IPS-18a (cell line): ENCODE data around the gene TMEM26.

Source experiments
- H3K27ac ChIP-seq: one replicate; pipeline ENCODE4 v1.5.1; 2013; ENCODE audit warnings: low read length
- H3K27me3 ChIP-seq: one replicate; pipeline ENCODE4 v1.6.1; 2013; ENCODE audit warnings: mild to moderate bottlenecking, low read length; ENCODE audit not compliant: control insufficient read depth, insufficient read depth
- H3K36me3 ChIP-seq: one replicate; pipeline ENCODE4 v1.6.1; 2013; ENCODE audit warnings: low read depth, low read length; ENCODE audit not compliant: control insufficient read depth
- H3K4me1 ChIP-seq: one replicate; pipeline ENCODE4 v1.6.1; 2013; ENCODE audit warnings: low read depth, low read length; ENCODE audit not compliant: control insufficient read depth
- H3K4me3 ChIP-seq: one replicate; pipeline ENCODE4 v1.5.1; 2013; ENCODE audit warnings: low read length
- H3K9ac ChIP-seq: one replicate; pipeline ENCODE4 v1.6.1; 2013; ENCODE audit warnings: mild to moderate bottlenecking, low read length, moderate library complexity
- H3K9me3 ChIP-seq: one replicate; pipeline ENCODE4 v1.6.1; 2013; ENCODE audit warnings: low read depth, low read length; ENCODE audit not compliant: control insufficient read depth

Gene TMEM26

GRCh38 chr10:61359452-61359851 lies 93.7 kb downstream of the TMEM26 start:
- Histone ChIP-seq H3K9ac (no peak overlapping the region), H3K36me3 (no peaks in the 10 kb centered on the region), H3K27me3 (no peaks in the 10 kb centered on the region), H3K4me3 (no peak overlapping the region), H3K9me3 (no peaks in the 10 kb centered on the region), H3K4me1 (no peaks in the 10 kb centered on the region), H3K27ac (no peak overlapping the region)

- H3K9ac ChIP-seq: no peak overlapping the region
These were observed 95.5 kb downstream of the TMEM26 start for GRCh38 chr10:61357687-61358086.

More at GRCh38 chr10:61357687-61358086, 95.5 kb downstream of the TMEM26 start:
- H3K27me3 ChIP-seq: no peaks in the 10 kb centered on the region
- H3K4me1 ChIP-seq: no peaks in the 10 kb centered on the region
- H3K9me3 ChIP-seq: no peaks in the 10 kb centered on the region
- H3K4me3 ChIP-seq: no peak overlapping the region
- H3K36me3 ChIP-seq: no peaks in the 10 kb centered on the region
- no peak overlapping the region for H3K27ac ChIP-seq
